OCI-M2 (cell line): ENCODE measurements around the gene ARHGAP23.
"Not testable (repeated sequence)": the region's sequence is repeated elsewhere in the genome, so short reads cannot be mapped to it uniquely, and the experiment has no call there.

Experiments used
- DNase-seq: peaks from one replicate; lab custom pipeline; 2025; ENCODE audit not compliant: unreplicated experiment; lab: John Stamatoyannopoulos, UW

ARHGAP23 gene

DNA sequence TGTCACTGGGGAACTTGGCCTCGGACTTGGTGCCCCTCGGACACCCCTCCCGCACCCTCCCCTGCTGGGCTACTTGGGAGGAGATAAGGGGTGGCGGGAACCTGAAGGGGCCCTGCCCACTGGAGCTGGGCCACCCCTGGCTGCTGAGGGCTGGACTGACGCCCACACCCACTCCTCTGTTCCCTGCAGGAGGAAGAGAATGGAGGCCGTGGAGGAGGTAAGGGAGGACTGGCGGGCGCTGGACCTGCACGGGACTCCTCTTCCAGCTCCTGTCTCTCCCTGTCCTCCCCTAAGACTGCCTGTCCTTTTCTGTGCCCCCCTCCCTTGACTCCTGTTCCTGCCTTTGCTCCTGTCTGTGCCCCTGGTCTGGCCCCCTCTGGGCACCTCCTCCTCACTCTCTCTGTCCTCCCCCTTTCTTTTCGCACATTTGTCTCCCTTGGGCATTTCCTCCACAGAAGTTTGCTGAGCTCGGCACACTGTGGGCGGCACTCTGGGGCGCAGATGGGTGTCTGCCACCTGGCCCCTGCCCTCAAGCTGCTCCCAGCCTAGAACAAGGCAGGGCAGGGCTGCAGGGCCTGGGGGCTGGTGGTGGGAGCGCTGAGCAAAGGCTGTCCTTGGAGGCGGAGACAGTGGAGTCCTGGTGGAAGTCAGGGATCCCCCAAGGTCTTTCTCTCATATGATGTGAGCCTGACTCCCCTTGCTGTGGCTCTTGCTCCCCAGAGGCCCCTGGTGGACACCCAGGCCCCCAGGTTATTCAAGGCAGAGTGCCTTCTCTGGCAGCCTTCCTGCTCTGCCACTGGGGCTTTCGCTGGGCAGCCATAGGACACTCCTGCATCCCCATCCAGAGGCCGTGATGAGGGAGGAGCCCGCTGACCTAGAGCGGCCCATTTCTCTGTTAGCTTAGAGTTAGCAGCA, 32.7 kb downstream of the ARHGAP23 start:
- no peak for DNase-seq

DNA sequence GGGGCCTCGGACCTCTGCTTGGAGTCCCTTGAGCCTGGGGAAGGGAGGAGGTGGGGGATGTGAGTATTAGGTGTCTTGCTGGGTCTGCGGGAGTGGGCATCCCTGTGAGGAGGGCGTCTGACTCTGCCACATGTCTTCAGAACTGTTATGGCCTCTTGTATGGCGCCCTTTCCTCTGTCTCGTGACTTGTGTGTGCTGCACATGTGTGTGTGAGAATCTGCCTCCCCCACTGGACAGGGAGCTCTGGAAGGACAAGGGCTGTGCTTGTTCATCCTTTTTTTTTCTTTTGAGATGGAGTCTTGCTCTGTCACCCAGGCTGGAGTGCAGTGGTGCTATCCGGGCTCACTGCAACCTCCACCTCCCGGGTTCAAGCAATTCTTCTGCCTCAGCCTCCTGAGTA, 33.4 kb downstream of the ARHGAP23 start:
- DNase-seq = no peak

DNA sequence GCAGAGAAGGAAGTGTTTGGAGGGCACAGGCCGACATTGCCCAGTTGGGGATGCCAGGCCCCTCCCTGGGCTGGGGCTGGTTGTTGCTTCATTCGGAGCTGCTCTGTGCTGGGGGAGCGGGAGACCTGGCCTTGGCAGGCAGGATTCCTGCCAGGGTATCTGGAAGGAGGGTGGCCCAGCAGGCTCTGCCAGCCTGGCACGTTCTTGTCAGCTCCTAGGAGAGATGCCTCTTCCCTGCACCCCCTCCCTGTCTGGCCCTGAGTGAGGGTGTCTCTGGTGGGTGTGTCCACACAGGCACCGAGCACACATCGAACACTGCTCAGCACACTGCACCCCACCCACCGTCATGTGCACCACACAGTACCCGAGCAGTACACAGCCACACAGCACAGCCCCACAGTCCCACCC, 35.2 kb downstream of the ARHGAP23 start:
- no peak for DNase-seq

DNA sequence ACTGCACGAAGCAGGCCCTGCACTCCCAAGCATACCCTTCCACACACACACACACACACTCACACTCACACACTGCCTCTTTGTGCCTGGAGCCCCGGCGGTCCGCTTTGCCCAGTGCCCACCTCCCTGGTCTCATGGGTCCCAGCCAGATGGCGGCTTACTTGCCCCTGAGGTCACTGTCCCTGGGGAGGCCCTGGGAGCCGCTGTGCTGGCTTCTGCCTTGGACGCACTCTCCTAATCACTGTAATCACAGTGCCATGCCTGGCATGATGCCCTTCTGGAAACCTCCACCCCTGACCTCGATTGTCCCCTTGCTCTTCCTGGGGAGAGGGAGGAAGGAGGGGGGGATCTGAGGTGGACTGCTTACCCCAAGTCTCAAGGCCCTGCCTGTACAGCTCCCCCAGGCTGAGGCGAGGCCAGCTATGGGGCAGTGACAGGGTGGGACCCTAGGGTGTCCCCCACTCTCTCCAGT, 36.0 kb downstream of the ARHGAP23 start:
- no peak for DNase-seq

DNA sequence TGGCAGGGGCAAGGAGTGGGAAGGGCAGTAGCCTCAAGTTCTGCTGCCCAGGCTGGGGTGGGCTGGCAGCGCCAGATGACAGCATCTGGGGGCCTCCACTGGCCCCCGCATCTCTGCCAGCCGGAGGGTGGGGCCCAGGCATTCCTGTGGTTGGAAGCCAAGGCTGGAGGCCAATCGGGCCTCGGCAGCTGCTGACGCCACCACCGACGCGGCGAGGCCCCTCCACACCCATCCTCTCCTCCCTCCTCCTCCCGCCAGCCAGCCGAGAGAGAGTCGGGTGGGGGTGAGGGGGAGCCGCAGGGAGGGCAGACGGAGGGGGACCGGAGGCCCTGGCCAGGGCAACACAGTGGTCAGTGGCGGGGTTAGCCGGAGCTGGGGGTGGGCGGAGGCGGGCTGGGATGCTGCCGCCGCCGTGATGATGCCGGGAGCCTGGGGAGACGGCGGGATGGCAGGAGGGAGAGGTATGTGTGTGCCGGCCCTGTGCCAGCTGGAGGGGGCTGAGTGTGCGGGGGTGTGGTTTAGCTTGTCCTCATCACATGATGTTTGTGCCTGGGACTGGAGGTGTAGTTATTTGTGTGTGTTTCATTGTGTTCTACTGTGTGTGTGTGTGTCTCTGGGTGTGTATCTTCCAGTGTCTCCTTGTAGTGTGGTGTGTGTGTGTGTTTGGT, 36.6 kb downstream of the ARHGAP23 start:
- no peak for DNase-seq

DNA sequence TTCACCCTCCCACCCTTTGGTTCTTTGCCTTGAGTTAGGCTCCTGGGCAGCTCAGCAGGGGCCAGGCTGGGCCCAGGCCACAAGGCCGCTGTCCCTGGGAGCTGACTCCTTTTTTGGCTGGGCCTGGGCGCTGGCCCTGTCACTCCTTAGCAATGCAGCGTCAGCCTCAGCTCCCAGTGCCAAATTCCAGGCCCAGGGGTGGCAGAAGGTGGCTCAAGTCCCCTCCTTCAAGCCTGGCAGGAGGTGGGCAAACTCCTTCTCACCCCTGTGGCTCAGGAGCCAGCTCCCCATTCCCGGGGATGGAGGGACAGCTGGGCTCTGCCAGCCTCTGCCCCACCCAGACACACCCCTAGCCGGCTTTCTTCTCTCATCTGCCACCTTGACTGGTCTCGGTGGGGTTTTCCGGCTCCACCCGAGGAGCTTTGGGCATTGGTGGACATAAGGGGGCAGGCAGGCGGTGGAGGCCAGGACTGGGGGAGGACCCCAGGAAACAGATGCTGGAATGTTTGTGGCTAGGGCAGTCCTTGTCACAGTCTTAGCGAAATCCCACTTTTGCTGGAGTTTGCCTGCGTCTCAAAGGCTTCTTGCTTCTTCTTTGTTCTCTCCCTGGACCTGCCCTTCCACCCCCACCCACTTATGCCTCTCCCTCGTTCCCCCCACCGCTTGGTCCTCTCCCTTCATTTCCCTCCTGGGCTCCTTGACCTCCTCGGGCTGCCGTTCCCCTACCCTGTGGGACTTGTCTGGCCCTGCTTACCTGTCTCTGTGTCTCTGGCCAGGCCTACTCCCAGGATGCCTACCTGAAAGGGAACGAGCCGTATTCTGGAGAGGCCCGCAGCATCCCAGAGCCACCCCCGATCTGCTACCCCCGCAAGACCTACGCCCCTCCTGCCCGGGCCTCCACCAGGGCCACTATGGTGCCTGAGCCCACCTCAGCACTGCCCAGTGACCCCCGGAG, 37.4 kb downstream of the ARHGAP23 start:
- DNase-seq = no peak

DNA sequence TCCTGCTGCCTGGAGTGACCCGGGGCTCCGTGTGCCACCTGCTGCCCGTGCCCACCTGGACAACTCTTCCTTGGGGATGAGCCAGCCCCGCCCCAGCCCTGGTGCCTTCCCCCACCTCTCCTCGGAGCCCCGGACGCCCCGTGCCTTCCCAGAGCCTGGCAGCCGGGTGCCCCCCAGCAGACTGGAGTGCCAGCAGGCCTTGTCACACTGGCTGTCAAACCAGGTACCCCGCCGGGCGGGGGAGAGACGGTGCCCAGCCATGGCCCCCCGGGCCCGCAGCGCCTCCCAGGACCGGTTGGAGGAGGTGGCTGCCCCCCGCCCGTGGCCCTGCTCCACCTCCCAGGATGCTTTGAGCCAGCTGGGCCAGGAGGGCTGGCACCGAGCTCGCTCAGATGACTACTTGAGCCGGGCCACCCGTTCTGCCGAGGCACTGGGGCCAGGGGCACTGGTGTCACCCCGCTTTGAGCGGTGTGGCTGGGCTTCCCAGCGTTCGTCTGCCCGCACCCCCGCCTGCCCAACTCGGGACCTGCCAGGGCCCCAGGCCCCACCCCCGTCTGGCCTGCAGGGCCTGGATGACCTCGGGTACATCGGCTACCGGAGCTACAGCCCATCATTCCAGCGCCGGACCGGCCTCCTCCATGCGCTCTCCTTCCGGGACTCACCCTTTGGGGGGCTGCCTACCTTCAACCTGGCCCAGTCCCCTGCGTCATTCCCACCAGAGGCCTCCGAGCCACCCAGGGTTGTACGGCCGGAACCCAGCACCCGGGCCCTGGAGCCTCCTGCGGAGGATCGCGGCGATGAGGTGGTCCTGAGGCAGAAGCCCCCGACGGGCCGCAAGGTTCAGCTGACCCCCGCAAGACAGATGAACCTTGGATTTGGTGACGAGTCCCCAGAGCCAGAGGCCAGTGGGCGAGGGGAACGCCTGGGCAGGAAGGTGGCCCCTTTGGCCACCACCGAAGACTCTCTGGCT, 38.4 kb downstream of the ARHGAP23 start:
- DNase-seq = no peak

DNA sequence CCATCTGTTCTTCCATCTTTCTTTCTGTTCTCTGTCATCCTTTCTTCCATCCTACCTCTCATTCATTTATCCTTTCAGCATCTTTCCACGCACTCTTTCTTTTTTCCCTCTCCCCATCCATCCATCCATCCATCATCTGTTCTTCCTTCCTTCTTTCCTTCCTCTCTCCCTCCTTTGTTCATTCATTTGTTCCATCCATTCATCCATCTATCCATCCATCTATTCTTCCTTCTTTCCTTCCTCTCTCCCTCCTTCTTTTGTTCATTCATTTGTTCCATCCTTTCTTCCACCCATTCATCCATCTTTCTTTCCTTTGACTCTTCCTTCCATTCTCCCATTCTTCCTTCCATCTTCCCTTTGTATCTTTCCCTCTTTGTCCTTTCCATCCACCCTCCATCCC, 39.2 kb downstream of the ARHGAP23 start:
- no peak for DNase-seq

DNA sequence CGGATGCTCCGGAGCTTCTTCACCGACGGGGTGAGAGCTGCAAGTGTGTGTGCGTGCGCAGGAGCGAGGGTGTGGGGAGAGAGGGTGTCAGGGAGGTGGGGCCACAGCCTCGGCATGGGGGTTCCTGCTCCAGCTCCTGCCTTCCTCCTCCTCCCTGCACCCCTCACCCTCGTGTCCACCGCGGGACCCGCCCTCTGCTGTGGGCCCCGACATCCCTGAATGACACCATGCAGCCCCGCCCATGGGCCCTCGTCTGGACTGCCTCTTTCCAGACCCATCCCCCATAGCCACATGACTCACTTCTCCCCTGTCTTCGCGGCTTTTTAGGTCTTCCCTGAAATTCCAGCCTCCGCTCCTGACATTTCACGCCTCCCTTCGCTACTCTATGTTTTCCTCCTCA, 41.6 kb downstream of the ARHGAP23 start:
- no peak for DNase-seq

DNA sequence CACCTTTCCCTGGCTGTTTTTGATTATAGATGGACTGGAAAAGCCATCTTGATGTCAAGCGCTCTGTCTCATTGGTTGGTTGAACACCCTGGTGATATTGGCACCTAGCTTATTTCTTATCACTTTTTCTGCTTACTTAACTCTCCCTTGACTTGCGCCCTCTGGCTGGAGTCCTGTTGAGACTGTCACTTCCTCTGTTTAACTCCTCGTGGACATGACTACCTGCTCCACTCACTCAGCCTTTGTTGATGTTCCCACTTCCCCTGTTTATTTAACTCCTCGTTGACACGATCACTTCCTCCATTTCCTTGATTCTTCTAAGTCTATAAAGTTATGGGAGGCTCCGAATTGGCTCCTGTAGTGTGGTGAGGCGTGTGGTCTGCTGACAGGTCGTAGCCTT, 43.0 kb downstream of the ARHGAP23 start:
- not testable (repeated sequence) for DNase-seq

DNA sequence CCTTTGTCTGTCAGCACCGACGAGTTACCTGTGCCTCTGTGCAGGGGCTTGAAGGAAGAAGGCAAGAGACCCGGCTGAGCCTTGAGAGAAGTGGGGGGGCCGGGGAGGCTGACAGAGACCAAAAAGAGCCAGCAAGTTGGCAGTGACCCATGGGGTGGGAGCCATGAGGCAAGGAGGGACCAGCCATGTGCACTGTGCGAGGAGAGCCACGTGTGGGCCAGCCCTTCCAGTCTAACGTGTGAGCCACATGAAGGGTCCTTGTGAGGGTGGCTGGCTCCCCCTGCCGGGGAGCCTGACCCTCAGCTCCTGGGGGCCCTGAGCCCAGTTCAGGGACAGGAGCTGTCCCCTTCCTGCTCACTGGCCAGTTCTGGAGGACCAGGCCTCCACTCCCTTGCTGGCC, 46.4 kb downstream of the ARHGAP23 start:
- DNase-seq = not testable (repeated sequence)

DNA sequence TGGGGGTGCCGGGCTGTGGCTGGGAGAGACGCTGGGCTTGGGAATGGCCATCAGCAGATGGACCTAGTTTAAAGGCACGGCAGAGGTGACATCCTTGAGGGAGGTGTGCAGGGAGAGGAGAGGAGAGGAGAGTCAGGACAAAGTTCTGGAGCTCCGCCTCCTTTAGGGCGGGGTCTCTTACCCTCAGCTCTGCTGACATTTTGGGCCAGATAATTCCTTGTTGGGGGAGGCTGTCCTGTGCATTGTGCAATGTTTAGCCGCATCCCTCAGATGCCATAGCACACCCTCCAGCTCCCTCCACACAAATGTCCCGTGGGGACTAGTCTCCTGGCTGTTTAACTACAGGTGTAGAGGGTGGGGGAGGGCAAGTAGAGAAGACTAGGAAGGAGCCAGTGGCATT, 48.3 kb downstream of the ARHGAP23 start:
- no peak for DNase-seq

DNA sequence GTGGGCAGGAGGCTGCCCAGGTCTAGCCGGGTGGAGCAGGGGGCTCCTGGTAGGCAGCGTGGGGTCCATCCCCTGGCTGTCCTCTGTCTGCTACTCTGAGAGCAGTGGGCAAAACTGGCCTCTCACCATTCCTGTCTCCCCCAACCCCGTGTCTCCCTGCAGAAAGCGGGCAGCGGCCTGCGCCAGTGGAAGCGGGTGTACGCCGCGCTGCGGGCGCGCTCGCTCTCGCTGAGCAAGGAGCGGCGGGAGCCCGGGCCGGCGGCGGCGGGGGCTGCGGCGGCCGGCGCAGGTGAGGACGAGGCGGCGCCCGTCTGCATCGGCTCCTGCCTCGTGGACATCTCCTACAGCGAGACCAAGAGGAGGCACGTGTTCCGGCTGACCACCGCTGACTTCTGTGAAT, 49.2 kb downstream of the ARHGAP23 start:
- DNase-seq = not testable (repeated sequence)

DNA sequence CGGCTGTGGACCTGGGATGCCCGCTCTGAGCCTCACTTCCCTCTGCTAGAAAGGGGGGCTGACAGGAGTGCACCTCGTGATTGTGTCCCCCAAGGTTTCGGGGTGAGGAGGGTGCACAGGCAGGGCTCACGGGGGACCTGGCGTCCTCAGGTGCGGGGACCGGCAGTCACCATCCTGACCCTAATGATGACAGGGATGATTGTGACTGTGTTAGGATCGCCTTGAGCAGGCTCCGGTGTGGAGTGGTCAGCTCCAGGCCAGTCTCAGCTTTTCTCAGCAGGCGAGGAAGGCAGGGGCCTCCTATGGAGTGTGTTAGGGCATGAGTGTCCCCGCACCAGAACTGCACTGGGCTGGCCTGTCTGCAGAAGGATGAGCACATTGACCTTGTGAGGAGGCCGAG, 49.7 kb downstream of the ARHGAP23 start:
- not testable (repeated sequence) for DNase-seq

DNA sequence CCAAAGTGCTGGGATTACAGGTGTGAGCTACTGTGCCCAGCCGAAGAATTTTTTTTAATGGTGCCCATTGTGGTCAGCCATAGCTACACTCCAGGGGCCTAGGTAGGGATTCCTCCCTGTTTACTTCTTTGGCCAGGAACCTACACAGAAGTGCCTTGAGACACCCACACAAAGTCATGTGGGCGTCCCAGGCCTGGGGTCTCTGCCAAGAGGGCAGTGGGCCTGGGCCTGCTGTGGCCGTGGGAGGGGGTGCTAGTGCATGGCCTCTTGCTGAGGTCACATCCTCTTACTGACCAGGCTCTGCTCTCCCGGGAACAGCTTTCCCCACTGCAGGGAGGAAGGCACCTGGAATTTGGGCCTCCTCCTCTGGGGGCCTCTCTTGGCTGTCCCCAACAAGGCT, 50.4 kb downstream of the ARHGAP23 start:
- not testable (repeated sequence) for DNase-seq

DNA sequence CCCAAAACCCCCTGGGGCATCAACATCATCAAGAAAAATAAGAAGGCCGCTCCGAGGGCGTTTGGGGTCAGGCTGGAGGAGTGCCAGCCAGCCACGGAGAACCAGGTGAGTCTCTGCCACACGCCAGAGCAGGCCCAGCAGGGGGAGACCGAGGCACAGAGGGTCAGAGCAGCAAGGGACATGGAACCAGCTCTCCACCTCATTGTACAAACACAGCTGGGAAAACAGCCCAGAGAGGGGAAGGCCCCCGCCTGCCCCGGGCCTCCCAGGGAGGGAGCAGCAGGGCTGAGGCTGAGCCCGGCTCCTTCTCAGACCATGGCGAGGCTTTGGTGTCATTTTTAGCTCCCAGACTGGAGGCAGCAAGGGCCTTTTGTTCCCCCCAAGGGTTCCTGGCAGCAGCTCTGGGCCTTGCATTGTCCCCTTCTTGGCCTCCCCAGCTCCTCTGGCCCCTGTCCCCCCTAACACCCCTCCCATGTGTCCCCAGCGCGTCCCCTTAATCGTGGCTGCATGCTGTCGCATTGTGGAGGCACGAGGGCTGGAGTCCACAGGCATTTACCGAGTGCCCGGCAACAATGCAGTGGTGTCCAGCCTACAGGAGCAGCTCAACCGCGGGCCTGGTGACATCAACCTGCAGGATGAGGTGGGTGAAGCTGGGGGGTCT, 53.9 kb downstream of the ARHGAP23 start:
- not testable (repeated sequence) for DNase-seq

DNA sequence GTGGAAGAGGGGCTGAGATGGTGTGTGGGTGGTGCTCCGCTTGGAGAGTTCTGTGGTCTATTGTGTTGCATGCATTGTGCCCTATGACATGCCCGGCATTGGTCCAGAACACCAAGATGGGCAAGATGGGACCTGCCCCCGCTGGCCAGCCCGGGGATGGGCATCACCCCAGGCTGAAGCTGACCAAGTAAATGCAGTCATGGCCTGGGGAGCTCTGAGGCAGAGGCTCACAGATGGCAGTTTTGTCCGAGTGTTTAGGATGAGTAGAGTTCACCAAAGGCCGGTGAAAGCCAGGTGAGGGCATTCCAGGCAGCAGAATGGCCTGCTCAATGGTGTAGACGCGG, 54.4 kb downstream of the ARHGAP23 start:
- not testable (repeated sequence) for DNase-seq

DNA sequence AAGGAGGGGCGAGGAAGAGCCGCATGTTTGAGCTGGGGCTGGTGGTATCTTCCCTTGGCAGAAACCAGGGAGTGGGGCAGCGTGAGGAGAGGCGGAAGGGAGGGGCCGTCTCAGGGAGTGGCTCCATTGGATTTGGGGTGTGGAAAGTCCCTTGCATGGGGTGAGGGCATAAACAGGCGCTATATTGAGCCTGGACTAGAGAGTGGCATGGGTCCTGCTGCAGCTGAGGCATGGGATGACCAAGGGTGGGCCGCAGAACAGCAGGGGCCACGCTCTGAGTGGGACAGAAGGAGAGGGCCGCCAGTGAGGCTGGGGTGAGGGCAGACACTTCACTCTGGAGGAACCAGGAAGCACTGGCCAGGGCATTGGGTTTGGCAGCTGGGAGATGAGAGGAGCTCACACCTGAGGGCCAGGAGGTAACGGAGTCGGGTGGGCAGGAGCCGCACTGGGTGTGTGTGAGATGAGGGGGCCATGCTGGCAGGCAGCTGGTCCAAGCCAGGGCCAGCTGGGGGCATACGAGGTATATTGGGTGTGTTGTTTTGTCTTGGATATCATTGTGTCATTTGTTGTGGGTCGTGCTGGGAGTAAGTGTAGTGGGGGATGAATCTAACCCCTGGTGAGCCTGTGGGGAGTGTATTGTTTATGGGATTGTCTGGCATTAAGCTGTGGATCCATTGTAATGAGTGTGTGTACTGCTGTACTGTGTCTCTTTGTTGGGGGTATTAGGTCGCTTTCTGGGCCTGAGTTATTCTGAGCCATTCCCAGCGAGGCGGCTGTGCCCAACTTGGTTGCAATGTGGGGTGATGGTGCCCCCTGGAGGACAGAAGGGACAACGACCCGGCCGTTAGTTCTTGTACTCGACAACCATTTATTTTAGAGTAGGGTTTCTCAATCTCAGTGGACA, 56.2 kb downstream of the ARHGAP23 start:
- not testable (repeated sequence) for DNase-seq

DNA sequence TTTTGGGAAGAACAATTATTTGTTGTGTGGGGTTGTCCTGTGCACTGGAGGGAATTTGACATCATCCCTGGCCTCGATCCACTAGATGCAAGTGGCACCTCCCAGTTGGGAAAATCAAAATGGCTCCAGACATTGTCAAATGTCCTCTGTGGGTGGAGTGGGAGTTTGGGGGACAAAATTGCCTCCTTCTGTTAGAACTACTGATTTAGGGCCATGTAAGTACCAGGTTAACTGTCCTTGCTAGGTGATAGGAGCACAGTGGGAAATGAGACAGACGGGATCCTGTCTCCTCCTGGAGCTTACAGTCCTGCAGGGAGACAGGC, 56.8 kb downstream of the ARHGAP23 start:
- DNase-seq = no peak
